Esophagus (tissue), 2 donors: Measurements from ENCODE around the gene LRP5. TPM values are rescaled to one million over a fixed set of nuclear protein-coding genes. Genes with fewer than 3 reads are reported as not detected.

ENCODE experiments used
- H3K27ac ChIP-seq, 2 donors: one replicate each; pipeline ENCODE4 v1.5.1; 2013; ENCODE audit warnings: low read depth in 2 of 2, mild to moderate bottlenecking in 2 of 2, inconsistent platforms in 1 of 2, low read length in 1 of 2, moderate library complexity in 1 of 2
- H3K27me3 ChIP-seq, 2 donors: one replicate each; pipeline ENCODE4 v1.6.1; 2013; ENCODE audit warnings: low read length in 2 of 2, control low read depth in 1 of 2, mild to moderate bottlenecking in 1 of 2; ENCODE audit not compliant: insufficient read depth in 2 of 2, control insufficient read depth in 1 of 2
- H3K36me3 ChIP-seq, 2 donors: one replicate each; pipeline ENCODE4 v1.6.1; 2013; ENCODE audit warnings: low read length in 1 of 2; ENCODE audit not compliant: control insufficient read depth in 2 of 2, insufficient read depth in 2 of 2
- H3K4me1 ChIP-seq, 2 donors: one replicate each; pipeline ENCODE4 v1.6.1; 2013; ENCODE audit warnings: low read length in 1 of 2; ENCODE audit not compliant: control insufficient read depth in 2 of 2, insufficient read depth in 2 of 2
- H3K4me3 ChIP-seq, 2 donors: one replicate each; pipeline ENCODE4 v1.5.1; 2013; ENCODE audit warnings: low read length in 2 of 2, mild to moderate bottlenecking in 2 of 2, low read depth in 1 of 2, moderate library complexity in 1 of 2
- H3K9me3 ChIP-seq, 2 donors: one replicate each; pipeline ENCODE4 v1.6.1; 2013; ENCODE audit warnings: mild to moderate bottlenecking in 2 of 2, low read depth in 1 of 2, low read length in 1 of 2, moderate library complexity in 1 of 2; ENCODE audit not compliant: control insufficient read depth in 2 of 2, insufficient read depth in 1 of 2
- WGBS, 2 donors: extraction: QIAGEN DNeasy Blood & Tissue Kit; methylation state at CpG; one replicate each; pipeline ENCODE4 v1.1.7; 2013; 5-methylcytosine and 5-hydroxymethylcytosine counted together
- polyA plus RNA-seq, 2 donors: library from polyadenylated mRNA; stranded (reverse); fragments of 200-250 nt; gene quantifications; one replicate each; pipeline ENCODE4 v1.2.3, GENCODE V29; 2013
- donor health status: healthy with polysubstance abuse.
- donor health status: Bipolar disorder and iron deficiency.

The LRP5 gene
- polyA plus RNA-seq, 2 donors, result 16.0 to 24.5 TPM

DNA sequence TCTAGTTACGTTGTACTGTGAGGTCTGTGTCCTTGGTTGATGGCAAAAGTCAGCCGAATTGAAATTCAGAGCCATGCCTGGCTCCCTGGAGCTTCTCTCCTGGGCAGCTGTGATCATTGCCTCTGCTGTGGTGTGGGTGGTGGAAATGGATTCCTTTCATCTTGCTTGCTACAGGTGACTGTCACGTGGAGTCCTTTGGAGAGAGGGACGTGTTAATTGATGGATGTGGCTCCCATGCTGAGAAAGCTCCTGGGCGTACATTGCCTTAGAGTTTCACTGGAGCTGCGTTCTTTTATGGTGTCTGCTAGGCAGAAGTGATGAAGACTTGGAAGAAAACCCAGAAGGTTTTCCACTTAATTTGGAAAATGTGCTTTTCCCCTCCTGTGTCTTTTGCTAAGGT lies 106.3 kb downstream of the LRP5 start:
- Histone ChIP-seq H3K27me3 (no peaks in the 10 kb centered on the region), H3K4me3 (no peak overlapping the region), H3K9me3 (no peaks in the 10 kb centered on the region), H3K36me3 (peaks cover 3 to 28% of the 10 kb centered on the region in 2 donors), H3K4me1 (peaks cover 0 to 3% of the 10 kb centered on the region in 2 donors), H3K27ac (no peak overlapping the region)
- WGBS, 2 donors, result 78 to 79% methylated on average over 6 of the region's 6 CpGs

DNA sequence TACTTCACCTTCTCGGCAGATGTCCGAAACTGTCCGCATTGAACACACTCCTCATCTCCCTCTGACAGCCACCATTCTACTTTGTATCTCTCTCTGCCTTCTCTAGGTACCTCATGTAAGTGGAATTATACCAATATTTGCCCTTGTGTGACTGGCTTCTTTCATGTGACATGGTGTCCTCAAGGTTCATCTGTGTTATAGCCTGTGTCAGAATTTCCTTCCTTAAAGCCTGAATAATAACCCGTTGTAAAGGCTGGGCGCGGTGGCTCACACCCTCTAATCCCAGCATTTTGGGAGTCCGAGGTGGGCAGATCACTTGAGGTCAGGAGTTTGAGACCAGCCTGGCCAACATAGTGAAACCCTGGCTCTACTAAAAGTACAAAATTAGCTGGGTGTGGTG lies 107.8 kb downstream of the LRP5 start:
- Histone ChIP-seq H3K4me3 (no peak overlapping the region), H3K27ac (no peak overlapping the region), H3K9me3 (no peaks in the 10 kb centered on the region), H3K27me3 (no peaks in the 10 kb centered on the region), H3K36me3 (peaks cover 0 to 32% of the 10 kb centered on the region in 2 donors), H3K4me1 (no peaks in the 10 kb centered on the region)
- 95 to 97% methylated on average over 7 of the region's 7 CpGs for WGBS, 2 donors

DNA sequence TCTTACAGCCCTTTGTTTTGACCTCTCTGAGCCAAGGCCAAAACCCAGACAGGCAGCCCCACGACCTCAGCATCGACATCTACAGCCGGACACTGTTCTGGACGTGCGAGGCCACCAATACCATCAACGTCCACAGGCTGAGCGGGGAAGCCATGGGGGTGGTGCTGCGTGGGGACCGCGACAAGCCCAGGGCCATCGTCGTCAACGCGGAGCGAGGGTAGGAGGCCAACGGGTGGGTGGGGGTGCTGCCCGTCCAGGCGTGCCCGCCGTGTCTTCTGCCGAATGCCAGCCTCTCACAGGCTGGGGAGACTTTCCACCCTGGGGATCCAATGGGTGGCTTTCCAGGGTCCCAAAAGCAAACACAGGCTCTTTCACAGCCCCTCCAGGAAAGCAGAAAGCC lies 111.1 kb downstream of the LRP5 start:
- Histone ChIP-seq H3K9me3 (peaks cover 0 to 2% of the 10 kb centered on the region in 2 donors), H3K4me3 (no peak overlapping the region), H3K4me1 (no peaks in the 10 kb centered on the region), H3K27ac (no peak overlapping the region), H3K36me3 (peaks cover 0 to 40% of the 10 kb centered on the region in 2 donors), H3K27me3 (no peaks in the 10 kb centered on the region)
- WGBS, 2 donors, result 94 to 95% methylated on average over 21 of the region's 21 CpGs

DNA sequence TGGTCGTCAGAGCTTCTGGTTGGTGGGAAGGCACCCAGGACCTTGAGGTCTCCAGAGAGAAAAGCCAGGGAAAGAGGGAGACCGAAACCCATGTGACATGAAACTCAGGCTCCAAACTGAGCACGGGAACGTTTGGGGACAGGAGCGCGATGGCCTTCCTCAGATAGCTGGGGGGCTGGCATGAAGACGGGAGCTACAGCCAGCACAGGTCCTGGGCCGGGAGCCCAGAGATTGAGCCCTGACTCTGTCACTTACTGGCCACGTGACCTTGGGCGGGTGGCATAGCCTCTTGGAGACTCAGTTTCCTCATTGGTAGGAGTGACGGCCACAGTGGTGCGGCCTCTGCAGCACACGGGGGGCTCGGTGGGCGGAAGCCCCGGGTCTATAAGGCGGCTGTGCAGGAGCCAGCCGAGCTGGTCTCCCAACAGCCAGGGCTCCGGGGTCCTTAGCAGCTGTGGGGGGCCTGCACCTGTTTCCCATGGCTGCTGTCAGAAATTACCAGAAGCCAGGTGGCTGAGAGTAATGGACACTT lies 111.8 kb downstream of the LRP5 start:
- H3K4me1 ChIP-seq, result no peaks in the 10 kb centered on the region
- peaks cover 0 to 42% of the 10 kb centered on the region in 2 donors for H3K36me3 ChIP-seq
- H3K9me3 ChIP-seq, result peaks cover 0 to 5% of the 10 kb centered on the region in 2 donors
- H3K27ac ChIP-seq, result no peak overlapping the region
- H3K4me3 ChIP-seq, result no peak overlapping the region
- no peaks in the 10 kb centered on the region for H3K27me3 ChIP-seq
- 89 to 93% methylated on average over 19 of the region's 19 CpGs for WGBS, 2 donors

DNA sequence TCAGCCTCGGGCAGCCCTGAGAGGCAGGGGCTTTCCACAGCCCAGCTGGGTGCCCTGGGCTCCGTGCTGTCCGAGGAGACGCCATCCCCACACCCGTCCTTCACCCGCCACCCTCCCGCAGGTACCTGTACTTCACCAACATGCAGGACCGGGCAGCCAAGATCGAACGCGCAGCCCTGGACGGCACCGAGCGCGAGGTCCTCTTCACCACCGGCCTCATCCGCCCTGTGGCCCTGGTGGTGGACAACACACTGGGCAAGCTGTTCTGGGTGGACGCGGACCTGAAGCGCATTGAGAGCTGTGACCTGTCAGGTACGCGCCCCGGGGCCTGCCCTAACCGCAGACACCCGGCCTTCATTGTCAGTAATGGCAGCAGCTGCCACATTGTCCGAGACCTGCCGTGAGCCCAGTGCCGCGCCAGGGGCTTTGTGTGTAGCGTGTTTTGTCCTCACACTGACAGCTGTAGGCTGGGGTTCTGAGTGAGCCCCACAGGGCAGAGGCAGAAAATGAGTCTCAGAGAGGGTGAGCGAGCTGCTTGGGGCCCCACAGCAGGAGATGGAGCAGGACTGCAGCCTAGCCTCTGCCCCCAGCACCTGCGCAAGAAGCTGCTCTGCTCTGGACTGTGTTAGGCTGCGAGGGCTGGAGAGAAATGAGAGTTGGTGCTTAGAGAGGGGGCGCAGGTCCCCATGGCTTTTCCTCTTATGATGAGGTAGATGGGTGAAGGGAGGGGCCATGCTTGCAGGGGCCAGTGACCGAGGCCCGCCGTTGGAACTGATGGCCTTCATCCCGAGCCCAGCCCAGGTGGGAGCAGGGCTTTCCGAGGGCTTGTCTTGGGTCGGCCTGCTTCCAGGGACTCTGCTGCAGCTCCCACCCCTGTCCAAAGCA lies 112.8 kb downstream of the LRP5 start:
- Histone ChIP-seq H3K4me3 (no peak overlapping the region), H3K27me3 (no peaks in the 10 kb centered on the region), H3K9me3 (peaks cover 0 to 10% of the 10 kb centered on the region in 2 donors), H3K27ac (no peak overlapping the region), H3K4me1 (no peaks in the 10 kb centered on the region), H3K36me3 (peaks cover 0 to 45% of the 10 kb centered on the region in 2 donors)
- 94 to 96% methylated on average over 40 of the region's 40 CpGs for WGBS, 2 donors

DNA sequence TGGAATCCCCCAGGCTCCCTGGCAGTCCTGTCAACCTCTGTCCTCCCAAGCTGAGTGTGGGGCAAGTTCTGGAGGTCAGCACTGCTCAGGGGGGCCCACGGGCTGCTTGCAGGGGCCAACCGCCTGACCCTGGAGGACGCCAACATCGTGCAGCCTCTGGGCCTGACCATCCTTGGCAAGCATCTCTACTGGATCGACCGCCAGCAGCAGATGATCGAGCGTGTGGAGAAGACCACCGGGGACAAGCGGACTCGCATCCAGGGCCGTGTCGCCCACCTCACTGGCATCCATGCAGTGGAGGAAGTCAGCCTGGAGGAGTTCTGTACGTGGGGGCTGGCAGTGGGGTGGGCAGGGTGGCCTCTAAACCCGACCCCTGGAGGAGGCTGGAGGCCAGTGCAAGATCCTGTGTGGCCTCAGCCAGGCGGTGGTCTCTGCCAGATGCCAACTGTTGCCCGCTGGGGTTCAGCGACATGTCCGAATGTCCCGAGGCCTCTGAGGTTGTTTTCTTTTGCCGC lies 113.5 kb downstream of the LRP5 start:
- Histone ChIP-seq H3K4me1 (no peaks in the 10 kb centered on the region), H3K4me3 (no peak overlapping the region), H3K36me3 (peaks cover 0 to 49% of the 10 kb centered on the region in 2 donors), H3K27ac (no peak overlapping the region), H3K27me3 (no peaks in the 10 kb centered on the region), H3K9me3 (peaks cover 0 to 10% of the 10 kb centered on the region in 2 donors)
- 94% methylated on average over 21 of the region's 21 CpGs for WGBS, 2 donors

DNA sequence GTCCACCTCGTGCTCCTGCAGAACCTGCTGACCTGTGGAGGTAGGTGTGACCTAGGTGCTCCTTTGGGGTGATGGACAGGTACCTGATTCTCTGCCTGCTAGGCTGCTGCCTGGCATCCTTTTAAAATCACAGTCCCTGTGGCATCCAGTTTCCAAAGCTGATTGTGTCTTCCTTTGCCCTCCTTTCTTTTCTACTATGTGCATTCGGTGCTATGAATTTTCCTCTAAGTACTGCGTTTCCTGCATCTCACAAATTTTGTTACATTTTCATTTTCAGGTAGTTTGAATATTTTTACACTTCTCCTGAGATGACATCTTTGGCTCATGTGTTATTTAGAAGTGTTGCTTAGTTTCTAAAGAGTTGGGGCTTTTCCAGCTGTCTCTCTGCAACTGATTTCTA lies 117.3 kb downstream of the LRP5 start:
- H3K9me3 ChIP-seq, result peaks cover 0 to 10% of the 10 kb centered on the region in 2 donors
- H3K4me3 ChIP-seq, result no peak overlapping the region
- H3K36me3 ChIP-seq, result peaks cover 0 to 54% of the 10 kb centered on the region in 2 donors
- H3K27me3 ChIP-seq, result no peaks in the 10 kb centered on the region
- no peak overlapping the region for H3K27ac ChIP-seq
- no peaks in the 10 kb centered on the region for H3K4me1 ChIP-seq
- 98% methylated on average over 3 of the region's 3 CpGs for WGBS, 2 donors

DNA sequence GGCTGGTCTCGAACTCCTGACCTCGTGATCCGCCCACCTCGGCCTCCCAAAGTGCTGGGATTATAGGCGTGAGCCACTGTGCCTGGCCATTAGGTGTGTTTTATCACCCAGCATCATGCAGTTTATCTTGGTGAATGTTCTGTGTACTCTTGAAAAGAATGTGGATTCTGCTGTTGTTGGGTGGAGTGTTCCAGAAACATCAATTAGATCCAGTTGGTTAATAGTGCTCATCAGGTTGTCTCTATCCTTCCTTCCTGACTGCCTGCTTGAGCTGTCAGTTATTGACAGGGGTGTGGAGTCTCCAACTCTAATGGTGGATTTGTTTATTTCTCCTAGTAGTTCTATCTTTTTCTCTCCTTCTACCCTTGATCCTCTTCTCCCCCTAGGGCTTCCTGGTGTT lies 118.0 kb downstream of the LRP5 start:
- Histone ChIP-seq H3K36me3 (peaks cover 0 to 53% of the 10 kb centered on the region in 2 donors), H3K4me1 (no peaks in the 10 kb centered on the region), H3K27me3 (no peaks in the 10 kb centered on the region), H3K9me3 (peaks cover 0 to 10% of the 10 kb centered on the region in 2 donors), H3K4me3 (no peak overlapping the region), H3K27ac (no peak overlapping the region)
- WGBS, 2 donors, result 97 to 100% methylated on average over 4 to 5 of the region's 5 CpGs

DNA sequence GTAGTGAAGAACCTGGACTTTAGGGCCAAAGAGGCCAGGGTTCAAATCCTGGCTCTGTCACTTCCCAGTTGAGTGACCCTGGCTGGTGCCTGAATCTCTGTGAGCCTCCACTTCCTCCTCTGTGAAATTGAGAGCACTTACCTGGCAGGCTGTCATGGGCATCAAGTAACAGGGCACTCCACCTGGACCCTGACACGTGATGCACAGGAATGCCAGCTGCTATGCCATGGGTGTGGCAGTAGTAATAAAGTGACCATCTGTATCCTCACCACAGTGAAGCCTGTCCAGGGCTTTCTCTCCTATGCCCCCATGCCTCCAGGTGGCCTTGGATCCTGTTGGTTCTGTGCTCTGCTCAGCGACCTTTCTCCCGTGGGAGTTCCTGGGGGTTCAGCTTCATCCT lies 118.4 kb downstream of the LRP5 start:
- Histone ChIP-seq H3K4me3 (no peak overlapping the region), H3K36me3 (peaks cover 0 to 51% of the 10 kb centered on the region in 2 donors), H3K9me3 (peaks cover 0 to 9% of the 10 kb centered on the region in 2 donors), H3K27ac (no peak overlapping the region), H3K4me1 (no peaks in the 10 kb centered on the region), H3K27me3 (no peaks in the 10 kb centered on the region)
- 86 to 91% methylated on average over 3 of the region's 3 CpGs for WGBS, 2 donors
